Stimulated activated CD8-positive, alpha-beta memory T cell treated with anti-CD3 and anti-CD28 coated beads, Interleukin-12 subunit alpha, Interleukin-12 subunit beta, amount 100 ng/mL, for 24 hours (primary cell): Measurements from ENCODE around the gene SERGEF.

Experiments used
- DNase-seq: peaks from one replicate; pipeline ENCODE4 v3.0.0-alpha.2; 2020; ENCODE audit errors: extremely low read depth

The SERGEF gene

DNA sequence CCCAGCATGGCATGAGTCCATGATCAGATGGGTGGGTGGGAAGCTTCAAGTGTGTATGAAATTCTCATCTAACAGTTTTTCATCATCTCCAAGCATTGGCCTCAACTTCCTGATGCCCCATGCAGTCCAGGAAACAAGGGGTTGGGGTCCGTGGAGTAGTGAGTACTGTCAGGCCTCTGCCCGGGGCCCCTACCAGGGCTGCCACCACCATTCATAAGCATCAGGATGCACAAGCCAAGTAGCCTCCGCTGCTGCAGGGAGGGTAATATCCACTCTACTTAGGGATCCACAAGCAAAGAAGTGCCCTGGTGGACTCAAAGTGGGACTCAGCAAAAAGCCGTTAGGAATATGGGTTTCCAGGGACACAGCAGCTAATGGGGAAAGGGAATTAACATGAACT lies 229.0 kb downstream of the SERGEF start:
- no peak for DNase-seq

DNA sequence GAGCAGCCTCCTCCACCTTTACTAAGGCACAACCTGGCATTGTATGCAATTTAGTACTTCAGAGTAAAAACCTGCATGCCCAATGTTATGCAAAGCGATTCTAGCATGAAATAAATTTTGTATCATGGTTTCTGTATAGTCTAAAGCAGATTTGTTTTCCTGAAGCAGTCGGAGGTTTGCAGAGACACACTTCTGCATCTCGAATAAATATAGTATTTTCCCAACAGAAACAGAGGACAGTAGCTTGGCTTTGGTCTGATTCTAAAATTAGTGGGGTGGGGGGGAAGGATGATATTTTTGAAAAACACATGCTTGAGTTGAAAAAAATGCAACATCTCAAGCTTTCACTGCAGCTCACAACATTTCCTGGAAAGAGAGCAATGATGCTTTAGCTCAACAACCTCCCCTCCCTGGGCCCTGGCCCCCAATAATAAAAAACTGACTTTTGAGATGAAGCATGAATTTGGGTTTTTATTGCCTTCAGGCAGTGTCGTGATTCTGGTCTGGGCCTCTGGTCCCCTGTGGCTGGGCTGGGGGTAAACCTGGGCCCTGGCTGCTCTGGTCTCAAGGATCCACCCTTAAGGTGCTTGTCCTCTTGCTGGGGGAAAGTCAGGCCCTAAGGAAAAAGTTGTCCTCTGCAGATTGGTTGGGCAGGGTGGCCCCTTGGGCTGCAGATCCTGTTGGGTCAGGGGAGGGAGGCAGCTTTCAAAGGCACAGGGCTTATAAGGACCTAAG lies 230.1 kb downstream of the SERGEF start:
- no peak for DNase-seq

DNA sequence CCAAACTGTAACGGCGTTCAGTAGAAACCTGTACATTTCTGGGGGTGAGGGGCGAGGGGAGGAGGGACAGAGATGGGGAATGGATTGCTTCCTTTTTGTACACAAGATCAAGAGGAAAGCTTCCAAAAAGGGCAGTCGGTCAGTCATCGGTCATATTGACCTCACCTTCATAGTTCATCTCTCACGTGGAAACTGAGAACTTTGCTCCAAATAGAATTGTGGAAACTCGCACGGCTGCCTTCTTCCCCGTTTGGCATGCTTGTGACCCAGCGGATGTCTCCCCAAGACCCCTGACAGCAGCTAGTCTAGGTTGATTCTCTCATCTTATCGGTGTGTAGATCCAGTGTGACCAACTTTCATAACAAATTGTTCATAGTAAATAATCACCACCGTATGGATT lies 230.7 kb downstream of the SERGEF start:
- DNase-seq: no peak

DNA sequence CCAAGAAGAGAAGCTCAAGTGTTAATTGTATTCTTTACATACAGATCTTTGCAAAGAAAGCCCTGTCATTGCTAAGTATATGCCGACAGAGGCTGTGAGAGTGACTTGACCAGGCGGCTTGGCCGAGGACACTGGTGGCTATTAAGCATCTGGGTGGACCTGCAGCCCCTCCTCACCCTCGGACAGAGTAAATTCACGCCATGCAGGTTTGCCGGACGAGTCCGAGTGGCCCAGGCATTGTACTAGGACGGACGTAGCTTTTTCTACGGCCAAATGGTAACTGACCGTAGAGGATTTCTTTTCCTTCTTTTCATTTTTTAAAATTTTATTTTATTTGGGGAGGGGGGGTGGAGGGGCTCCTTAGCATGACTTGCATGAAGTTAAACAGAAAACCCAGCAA lies 231.2 kb downstream of the SERGEF start:
- DNase-seq: no peak

DNA sequence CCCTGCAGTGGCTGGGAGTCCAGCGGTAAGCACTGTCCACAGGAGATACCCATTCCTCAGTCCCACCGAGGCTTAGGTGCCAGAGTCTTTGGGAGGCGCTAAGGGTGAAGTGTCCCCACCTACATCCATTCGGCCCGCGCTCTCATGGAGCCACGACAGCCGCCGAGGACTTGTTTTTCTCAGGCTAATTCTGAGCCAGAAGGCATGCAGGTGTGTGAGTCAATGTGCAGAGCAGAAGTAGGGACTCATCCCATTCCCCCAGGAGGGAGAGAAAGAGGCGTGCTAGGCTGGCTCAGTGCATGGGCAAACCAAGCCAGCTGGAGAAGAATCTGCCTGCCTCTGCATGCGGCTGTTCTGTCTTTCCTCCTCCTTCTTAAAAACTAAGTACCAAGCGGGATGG lies 231.6 kb downstream of the SERGEF start:
- DNase-seq: no peak

DNA sequence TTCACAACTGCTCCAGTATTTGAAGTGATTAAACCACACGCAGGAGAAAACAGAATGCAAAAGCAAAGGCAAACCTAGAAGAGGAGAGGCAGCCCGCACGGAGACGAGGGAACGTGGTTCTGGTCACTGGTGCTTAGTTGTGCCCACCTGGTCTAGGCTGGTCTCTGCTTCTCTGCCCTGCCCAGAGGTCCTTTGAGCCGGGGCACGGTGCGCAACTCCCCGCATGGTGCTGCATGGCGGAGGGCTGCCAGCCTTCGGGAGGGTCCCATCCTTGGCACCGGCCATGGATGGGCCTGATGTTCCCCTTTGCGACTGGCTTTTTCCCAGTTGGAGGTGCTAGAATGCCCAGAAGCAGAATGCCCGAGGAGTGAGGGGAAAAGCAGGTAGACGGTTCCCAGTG lies 232.2 kb downstream of the SERGEF start:
- DNase-seq: no peak

- DNase-seq: no peak
Measured at GRCh38 chr11:17779861-17780594, 232.8 kb downstream of the SERGEF start.

GRCh38 chr11:17778956-17779860 lies 233.6 kb downstream of the SERGEF start:
- no peak for DNase-seq

DNA sequence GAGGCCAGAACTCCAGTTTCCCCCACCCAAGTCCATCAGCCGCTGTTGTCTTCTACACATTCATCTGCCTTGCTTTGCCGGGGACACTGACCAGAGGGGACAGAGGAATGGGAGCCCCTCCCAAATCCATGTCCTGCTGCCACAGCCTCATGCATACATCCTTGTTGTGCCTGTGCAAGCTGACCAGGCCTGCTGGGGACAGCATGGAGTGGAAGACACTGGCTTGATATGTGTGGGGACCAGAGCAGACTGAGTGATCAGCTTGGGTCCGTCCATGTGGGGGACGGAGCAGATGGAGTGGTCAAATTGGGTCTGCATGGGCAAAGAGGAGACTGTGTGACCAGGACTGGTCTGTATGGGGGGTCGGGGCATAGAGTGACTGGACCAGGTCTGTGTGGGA lies 234.5 kb downstream of the SERGEF start:
- DNase-seq: no peak

GRCh38 chr11:17777738-17778091 lies 235.1 kb downstream of the SERGEF start:
- DNase-seq: no peak

GRCh38 chr11:17777086-17777737 lies 235.6 kb downstream of the SERGEF start:
- no peak for DNase-seq

DNA sequence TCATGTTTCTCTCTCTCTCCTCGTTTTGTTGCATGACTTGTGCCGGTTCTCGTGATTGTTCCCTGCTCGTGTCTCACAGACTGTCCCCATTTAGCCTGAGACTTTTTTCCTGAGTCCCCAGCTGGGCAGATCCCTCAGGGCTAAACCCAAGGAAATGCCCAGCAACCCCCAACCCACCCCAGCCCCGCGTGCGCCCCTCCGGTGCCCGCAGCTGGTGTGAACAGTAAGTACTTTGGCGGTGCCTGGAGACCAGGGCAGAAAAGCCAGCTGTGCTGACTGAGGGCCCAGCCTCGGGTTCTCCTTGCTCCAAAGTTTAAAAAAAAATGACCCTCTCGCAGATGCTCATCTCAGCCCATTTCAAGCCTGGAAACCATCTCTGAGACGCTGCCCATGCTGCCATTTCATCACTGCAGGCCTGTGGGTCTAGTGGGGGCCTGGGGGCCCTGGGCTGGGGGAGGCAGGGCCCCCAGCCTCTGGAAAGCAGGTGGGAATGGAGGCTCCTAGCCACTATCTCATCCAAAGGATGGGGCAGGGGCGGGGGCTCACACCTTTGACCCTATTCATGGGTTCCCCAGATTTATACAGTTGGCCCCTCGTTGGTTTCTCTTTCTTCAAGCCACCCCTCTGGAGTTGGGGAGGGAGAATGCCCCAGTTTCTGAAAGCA lies 236.5 kb downstream of the SERGEF start:
- no peak for DNase-seq

DNA sequence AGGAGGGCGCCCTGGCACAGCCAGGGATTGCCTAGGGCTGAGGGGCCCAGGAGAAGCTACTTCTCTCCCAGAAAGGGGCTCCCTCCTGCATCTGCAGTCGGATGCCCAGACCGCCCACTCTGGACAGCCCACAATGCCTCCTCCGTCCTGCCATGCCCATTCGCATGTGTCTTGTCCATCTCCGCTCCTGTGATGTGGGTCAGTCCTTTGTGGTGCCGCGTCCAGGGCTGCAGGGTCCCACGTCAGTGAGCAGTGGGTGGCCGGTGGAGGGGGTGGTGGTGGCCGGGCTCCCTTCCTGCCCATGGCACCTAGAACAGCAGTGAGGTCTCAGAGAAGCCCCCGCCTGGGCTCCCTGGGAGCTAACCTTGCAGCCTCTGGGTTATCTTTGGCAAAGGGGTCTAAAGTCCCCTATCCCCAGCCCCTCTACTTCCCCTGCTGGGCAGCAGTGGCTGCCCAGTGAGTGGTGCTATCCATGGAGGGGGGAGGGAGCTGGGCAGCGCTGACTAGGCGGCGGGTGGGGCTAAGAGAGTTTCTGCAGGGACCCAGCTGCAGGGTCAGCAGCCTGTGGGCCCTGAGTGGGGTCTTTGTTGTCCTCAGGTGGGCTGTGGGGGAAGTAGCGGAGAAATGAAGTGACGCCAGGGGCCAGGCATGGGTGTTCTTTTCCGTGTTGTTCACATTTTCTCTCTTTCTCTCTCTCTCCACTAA lies 237.2 kb downstream of the SERGEF start:
- DNase-seq: no peak

DNA sequence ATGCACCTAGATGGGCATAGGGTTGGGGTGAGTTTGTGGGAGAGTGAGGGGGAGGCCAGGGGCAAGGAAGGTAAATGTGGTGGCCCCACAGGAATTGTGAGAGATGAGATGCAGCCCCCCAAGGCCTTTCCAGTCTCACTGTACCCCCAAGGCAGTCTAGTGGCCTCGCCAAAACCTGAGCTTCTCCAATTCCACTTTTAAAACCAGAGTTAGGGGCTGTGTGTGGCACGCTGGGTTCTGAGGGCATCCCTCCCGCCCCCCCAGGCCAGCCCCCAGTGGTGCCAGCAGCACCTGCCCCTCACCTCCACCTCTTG lies 237.9 kb downstream of the SERGEF start:
- no peak for DNase-seq

GRCh38 chr11:17774232-17775034 lies 238.4 kb downstream of the SERGEF start:
- no peak for DNase-seq

DNA sequence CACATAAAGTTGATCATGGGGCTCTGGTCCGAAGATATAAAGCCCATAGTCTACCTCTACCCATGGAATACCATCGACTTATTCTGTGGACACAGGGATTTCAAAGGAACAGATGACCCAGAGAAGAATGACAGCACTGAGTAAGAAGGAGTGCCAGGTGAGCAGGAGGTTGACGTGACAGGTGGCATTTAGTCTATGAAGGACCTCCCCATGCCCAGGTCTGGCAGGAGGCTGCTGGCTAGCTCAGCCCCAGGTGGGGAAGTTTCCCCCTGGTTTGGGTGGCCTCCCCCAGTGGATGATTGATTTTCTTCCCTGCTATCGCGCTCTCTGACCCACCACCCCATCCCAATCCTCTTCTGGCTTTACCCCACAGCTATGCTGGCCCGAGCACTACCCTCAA lies 239.2 kb downstream of the SERGEF start:
- no peak for DNase-seq

- DNase-seq: no peak
Measured at GRCh38 chr11:17772704-17773600, 239.9 kb downstream of the SERGEF start.

DNA sequence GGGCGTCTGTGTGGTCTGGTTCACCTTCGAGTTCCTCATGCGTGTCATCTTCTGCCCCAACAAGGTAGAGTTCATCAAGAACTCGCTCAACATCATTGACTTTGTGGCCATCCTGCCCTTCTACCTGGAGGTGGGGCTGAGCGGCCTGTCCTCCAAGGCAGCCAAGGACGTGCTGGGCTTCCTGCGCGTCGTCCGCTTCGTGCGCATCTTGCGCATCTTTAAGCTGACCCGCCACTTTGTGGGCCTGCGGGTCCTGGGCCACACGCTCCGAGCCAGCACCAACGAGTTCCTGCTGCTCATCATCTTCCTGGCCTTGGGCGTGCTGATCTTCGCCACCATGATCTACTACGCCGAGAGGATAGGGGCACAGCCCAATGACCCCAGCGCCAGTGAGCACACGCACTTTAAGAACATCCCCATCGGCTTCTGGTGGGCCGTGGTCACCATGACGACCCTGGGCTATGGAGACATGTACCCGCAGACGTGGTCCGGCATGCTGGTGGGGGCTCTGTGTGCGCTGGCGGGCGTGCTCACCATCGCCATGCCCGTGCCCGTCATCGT lies 240.9 kb downstream of the SERGEF start:
- DNase-seq: no peak

DNA sequence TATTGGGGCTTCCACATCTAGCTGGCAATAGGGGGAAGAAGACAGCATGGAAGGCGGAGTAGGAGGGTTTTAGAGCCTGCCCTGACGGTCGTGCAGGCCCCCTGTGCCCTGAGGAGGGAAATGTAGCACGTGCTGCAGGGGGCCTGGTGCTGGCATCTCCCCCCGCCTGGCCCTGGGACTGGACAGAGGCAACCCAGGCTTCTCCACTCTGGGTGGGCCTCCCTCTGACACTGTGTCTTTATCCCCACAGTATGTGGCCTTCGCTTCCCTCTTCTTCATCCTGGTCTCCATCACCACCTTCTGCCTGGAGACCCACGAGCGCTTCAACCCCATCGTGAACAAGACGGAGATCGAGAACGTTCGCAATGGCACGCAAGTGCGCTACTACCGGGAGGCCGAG lies 241.4 kb downstream of the SERGEF start:
- DNase-seq: no peak
